Measurements from ENCODE around the gene EVX2. TPM values are rescaled to one million over a fixed set of nuclear protein-coding genes. Genes with fewer than 3 reads are reported as not detected.

The EVX2 gene
- total and polyA plus RNA-seq, 2 of the 13 experiments (the other 11 are each of a cell fraction or from before 2014, with no cell fraction given): not detected

DNA sequence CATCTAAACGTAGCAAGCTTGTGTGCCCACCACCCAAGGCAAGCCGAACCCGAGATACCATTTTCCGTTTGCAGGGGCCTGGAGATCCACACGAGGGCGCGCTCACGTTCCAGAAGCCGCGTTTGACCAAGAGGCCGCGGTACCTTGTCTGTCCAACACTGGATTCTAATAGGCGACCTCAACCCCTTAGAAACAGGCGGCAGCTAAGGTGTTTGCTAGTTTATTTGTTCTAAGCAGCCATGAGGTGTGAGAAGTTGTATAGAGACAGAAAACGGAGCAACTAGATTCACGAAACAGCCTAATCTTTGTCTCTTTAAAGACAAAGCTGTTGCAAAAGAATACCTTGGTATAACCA is 27.5 kb upstream of the EVX2 start (continued):
- TF ChIP-seq, protein P1, sequence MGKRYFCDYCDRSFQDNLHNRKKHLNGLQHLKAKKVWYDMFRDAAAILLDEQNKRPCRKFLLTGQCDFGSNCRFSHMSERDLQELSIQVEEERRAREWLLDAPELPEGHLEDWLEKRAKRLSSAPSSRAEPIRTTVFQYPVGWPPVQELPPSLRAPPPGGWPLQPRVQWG (CRISPR knock-in tag; IDR thresholded peaks at IDR 0.05; ENCODE audit: borderline replicate concordance, low read depth): no peak
- TF ChIP-seq ZSCAN25 (CRISPR knock-in tag; IDR thresholded peaks at IDR 0.05) (no peak), ZNF34 (CRISPR knock-in tag; IDR thresholded peaks at IDR 0.05; ENCODE audit: borderline replicate concordance) (no peak), ZMYM3 (CRISPR knock-in tag; IDR thresholded peaks at IDR 0.05) (no peak), AHR (CRISPR knock-in tag; IDR thresholded peaks at IDR 0.05) (no peak), NPAS2 (CRISPR knock-in tag; IDR thresholded peaks at IDR 0.05; ENCODE audit: borderline replicate concordance) (no peak), HES4 (CRISPR knock-in tag; IDR thresholded peaks at IDR 0.05; ENCODE audit: borderline replicate concordance) (no peak), MTF2 (CRISPR knock-in tag; IDR thresholded peaks at IDR 0.05; ENCODE audit: borderline replicate concordance) (0 out of 2 replicates have a peak, but pooled peaks have one; percentile 52), ZNF614 (CRISPR knock-in tag; IDR thresholded peaks at IDR 0.05; ENCODE audit: borderline replicate concordance) (no peak), ZNF766 (CRISPR knock-in tag; IDR thresholded peaks at IDR 0.05; ENCODE audit: borderline replicate concordance) (no peak), STAG1 (CRISPR knock-in tag; IDR thresholded peaks at IDR 0.05) (peak; percentile 61)
- TF ChIP-seq, protein P2, sequence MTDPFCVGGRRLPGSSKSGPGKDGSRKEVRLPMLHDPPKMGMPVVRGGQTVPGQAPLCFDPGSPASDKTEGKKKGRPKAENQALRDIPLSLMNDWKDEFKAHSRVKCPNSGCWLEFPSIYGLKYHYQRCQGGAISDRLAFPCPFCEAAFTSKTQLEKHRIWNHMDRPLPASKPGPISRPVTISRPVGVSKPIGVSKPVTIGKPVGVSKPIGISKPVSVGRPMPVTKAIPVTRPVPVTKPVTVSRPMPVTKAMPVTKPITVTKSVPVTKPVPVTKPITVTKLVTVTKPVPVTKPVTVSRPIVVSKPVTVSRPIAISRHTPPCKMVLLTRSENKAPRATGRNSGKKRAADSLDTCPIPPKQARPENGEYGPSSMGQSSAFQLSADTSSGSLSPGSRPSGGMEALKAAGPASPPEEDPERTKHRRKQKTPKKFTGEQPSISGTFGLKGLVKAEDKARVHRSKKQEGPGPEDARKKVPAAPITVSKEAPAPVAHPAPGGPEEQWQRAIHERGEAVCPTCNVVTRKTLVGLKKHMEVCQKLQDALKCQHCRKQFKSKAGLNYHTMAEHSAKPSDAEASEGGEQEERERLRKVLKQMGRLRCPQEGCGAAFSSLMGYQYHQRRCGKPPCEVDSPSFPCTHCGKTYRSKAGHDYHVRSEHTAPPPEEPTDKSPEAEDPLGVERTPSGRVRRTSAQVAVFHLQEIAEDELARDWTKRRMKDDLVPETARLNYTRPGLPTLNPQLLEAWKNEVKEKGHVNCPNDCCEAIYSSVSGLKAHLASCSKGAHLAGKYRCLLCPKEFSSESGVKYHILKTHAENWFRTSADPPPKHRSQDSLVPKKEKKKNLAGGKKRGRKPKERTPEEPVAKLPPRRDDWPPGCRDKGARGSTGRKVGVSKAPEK (CRISPR knock-in tag; IDR thresholded peaks at IDR 0.05; ENCODE audit: borderline replicate concordance): no peak
- TF ChIP-seq, protein P3, sequence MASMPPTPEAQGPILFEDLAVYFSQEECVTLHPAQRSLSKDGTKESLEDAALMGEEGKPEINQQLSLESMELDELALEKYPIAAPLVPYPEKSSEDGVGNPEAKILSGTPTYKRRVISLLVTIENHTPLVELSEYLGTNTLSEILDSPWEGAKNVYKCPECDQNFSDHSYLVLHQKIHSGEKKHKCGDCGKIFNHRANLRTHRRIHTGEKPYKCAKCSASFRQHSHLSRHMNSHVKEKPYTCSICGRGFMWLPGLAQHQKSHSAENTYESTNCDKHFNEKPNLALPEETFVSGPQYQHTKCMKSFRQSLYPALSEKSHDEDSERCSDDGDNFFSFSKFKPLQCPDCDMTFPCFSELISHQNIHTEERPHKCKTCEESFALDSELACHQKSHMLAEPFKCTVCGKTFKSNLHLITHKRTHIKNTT (CRISPR knock-in tag; IDR thresholded peaks at IDR 0.05): no peak
- TF ChIP-seq, protein P4, sequence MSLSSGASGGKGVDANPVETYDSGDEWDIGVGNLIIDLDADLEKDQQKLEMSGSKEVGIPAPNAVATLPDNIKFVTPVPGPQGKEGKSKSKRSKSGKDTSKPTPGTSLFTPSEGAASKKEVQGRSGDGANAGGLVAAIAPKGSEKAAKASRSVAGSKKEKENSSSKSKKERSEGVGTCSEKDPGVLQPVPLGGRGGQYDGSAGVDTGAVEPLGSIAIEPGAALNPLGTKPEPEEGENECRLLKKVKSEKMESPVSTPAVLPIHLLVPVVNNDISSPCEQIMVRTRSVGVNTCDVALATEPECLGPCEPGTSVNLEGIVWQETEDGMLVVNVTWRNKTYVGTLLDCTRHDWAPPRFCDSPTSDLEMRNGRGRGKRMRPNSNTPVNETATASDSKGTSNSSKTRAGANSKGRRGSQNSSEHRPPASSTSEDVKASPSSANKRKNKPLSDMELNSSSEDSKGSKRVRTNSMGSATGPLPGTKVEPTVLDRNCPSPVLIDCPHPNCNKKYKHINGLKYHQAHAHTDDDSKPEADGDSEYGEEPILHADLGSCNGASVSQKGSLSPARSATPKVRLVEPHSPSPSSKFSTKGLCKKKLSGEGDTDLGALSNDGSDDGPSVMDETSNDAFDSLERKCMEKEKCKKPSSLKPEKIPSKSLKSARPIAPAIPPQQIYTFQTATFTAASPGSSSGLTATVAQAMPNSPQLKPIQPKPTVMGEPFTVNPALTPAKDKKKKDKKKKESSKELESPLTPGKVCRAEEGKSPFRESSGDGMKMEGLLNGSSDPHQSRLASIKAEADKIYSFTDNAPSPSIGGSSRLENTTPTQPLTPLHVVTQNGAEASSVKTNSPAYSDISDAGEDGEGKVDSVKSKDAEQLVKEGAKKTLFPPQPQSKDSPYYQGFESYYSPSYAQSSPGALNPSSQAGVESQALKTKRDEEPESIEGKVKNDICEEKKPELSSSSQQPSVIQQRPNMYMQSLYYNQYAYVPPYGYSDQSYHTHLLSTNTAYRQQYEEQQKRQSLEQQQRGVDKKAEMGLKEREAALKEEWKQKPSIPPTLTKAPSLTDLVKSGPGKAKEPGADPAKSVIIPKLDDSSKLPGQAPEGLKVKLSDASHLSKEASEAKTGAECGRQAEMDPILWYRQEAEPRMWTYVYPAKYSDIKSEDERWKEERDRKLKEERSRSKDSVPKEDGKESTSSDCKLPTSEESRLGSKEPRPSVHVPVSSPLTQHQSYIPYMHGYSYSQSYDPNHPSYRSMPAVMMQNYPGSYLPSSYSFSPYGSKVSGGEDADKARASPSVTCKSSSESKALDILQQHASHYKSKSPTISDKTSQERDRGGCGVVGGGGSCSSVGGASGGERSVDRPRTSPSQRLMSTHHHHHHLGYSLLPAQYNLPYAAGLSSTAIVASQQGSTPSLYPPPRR (CRISPR knock-in tag; IDR thresholded peaks at IDR 0.05; ENCODE audit: borderline replicate concordance): no peak
- TF ChIP-seq, protein P5, sequence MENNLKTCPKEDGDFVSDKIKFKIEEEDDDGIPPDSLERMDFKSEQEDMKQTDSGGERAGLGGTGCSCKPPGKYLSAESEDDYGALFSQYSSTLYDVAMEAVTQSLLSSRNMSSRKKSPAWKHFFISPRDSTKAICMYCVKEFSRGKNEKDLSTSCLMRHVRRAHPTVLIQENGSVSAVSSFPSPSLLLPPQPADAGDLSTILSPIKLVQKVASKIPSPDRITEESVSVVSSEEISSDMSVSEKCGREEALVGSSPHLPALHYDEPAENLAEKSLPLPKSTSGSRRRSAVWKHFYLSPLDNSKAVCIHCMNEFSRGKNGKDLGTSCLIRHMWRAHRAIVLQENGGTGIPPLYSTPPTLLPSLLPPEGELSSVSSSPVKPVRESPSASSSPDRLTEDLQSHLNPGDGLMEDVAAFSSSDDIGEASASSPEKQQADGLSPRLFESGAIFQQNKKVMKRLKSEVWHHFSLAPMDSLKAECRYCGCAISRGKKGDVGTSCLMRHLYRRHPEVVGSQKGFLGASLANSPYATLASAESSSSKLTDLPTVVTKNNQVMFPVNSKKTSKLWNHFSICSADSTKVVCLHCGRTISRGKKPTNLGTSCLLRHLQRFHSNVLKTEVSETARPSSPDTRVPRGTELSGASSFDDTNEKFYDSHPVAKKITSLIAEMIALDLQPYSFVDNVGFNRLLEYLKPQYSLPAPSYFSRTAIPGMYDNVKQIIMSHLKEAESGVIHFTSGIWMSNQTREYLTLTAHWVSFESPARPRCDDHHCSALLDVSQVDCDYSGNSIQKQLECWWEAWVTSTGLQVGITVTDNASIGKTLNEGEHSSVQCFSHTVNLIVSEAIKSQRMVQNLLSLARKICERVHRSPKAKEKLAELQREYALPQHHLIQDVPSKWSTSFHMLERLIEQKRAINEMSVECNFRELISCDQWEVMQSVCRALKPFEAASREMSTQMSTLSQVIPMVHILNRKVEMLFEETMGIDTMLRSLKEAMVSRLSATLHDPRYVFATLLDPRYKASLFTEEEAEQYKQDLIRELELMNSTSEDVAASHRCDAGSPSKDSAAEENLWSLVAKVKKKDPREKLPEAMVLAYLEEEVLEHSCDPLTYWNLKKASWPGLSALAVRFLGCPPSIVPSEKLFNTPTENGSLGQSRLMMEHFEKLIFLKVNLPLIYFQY (CRISPR knock-in tag; IDR thresholded peaks at IDR 0.05; ENCODE audit: borderline replicate concordance): no peak
- TF ChIP-seq, protein P6, sequence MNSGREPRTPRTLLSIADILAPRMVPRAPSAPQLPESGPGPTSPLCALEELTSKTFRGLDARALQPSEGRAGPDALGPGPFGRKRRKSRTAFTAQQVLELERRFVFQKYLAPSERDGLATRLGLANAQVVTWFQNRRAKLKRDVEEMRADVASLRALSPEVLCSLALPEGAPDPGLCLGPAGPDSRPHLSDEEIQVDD (CRISPR knock-in tag; IDR thresholded peaks at IDR 0.05; ENCODE audit: borderline replicate concordance): no peak

All from HepG2 (cell line).